ENCODE data around the gene PIK3R3. TPM values are rescaled to one million over a fixed set of nuclear protein-coding genes. Genes with fewer than 3 reads are reported as not detected.

PIK3R3 gene
- total and polyA plus RNA-seq, 7 donors = 6.7 to 24.2 (median 17.4) TPM

- H3K36me3 ChIP-seq (ENCODE audit: insufficient read depth in 1 of 2, low read depth in 1 of 2) = peaks cover 0 to 35% of the 10 kb centered on the region in 2 donors
- no peak overlapping the region for H3K4me3 ChIP-seq
- no peak for TF ChIP-seq CTCF (IDR thresholded peaks at IDR 0.05)
- no peaks in the 10 kb centered on the region for H3K9me3 ChIP-seq
- no peaks in the 10 kb centered on the region for H3K27me3 ChIP-seq (ENCODE audit: insufficient read depth in 3 of 3, low read length in 2 of 3)
- intact Hi-C loops (cut with DNase I) = no loop called here
- no peak overlapping the region for H3K27ac ChIP-seq
- ATAC-seq (no peak), DNase-seq (no peak)
- WGBS, 3 donors = 97 to 100% (median 100%) methylated on average over 1 of the region's 1 CpG
- H3K4me1 ChIP-seq = no peaks in the 10 kb centered on the region
Observed at GRCh38 chr1:46072975-46073374, 59.5 kb downstream of the PIK3R3 start.

GRCh38 chr1:46070164-46070814, 62.1 kb downstream of the PIK3R3 start:
- WGBS, 3 donors = 40 to 60% (median 43%) methylated on average over 6 of the region's 6 CpGs
- Histone ChIP-seq H3K9me3 (no peaks in the 10 kb centered on the region), H3K27ac (no peak overlapping the region), H3K27me3 (ENCODE audit: insufficient read depth in 3 of 3, low read length in 2 of 3) (no peaks in the 10 kb centered on the region), H3K4me1 (no peaks in the 10 kb centered on the region), H3K36me3 (ENCODE audit: insufficient read depth in 1 of 2, low read depth in 1 of 2) (peaks cover 3 to 30% of the 10 kb centered on the region in 2 donors), H3K4me3 (no peak overlapping the region)
- DNase-seq = no peak
- intact Hi-C loops (cut with DNase I) = no loop called here
- TF ChIP-seq CTCF (IDR thresholded peaks at IDR 0.05) = no peak
- peak in 3 of 4 donors; percentile 55 to 72 (median 61) for ATAC-seq

GRCh38 chr1:46068525-46068924, 63.9 kb downstream of the PIK3R3 start:
- 42 to 62% (median 51%) methylated on average over 3 of the region's 3 CpGs for WGBS, 3 donors

DNA sequence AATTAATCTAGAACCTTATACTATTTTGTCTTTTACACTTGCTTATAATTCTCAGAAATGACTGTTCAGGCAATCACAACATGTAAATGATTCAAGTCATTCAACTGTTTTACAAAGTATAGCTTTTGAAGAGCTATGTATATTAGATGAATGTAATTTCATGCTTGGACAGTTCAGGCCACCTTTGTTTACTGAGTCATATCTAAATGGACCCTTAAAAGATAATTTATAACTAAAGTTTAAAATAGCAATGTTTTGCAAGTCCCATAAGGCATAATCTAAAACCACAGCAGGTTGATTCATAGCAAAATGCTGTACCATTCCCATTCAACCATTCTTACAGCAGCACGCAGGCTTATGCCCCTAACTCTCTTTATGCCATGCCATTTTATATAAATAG, 64.8 kb downstream of the PIK3R3 start:
- TF ChIP-seq CTCF (IDR thresholded peaks at IDR 0.05) = no peak
- Histone ChIP-seq H3K9me3 (no peaks in the 10 kb centered on the region), H3K4me3 (no peak overlapping the region), H3K27me3 (ENCODE audit: insufficient read depth in 3 of 3, low read length in 2 of 3) (no peaks in the 10 kb centered on the region), H3K27ac (no peak overlapping the region), H3K4me1 (no peaks in the 10 kb centered on the region), H3K36me3 (ENCODE audit: insufficient read depth in 1 of 2, low read depth in 1 of 2) (peaks cover 3 to 30% of the 10 kb centered on the region in 2 donors)
- ATAC-seq (no peak), DNase-seq (no peak)
- WGBS, 3 donors = 93 to 98% (median 97%) methylated on average over 1 of the region's 1 CpG
- intact Hi-C loops (cut with DNase I) = loop anchor here in 1 of 2 donors (5.0 kb wide), 1 partner anchor 55 kb away; no protein-coding TSS in a partner anchor

More at GRCh38 chr1:46068525-46068924, 63.9 kb downstream of the PIK3R3 start:
- DNase-seq (no peak), ATAC-seq (peak in 1 of 4 donors; percentile 55)
- no peaks in the 10 kb centered on the region for H3K4me1 ChIP-seq
- no peaks in the 10 kb centered on the region for H3K27me3 ChIP-seq (ENCODE audit: insufficient read depth in 3 of 3, low read length in 2 of 3)
- no peak overlapping the region for H3K4me3 ChIP-seq
- no peak overlapping the region for H3K27ac ChIP-seq
- no peaks in the 10 kb centered on the region for H3K9me3 ChIP-seq
- no peak for TF ChIP-seq CTCF (IDR thresholded peaks at IDR 0.05)
- intact Hi-C loops (cut with DNase I) = loop anchor here in 1 of 2 donors (5.0 kb wide), 1 partner anchor 54 kb away; no protein-coding TSS in a partner anchor
- H3K36me3 ChIP-seq (ENCODE audit: insufficient read depth in 1 of 2, low read depth in 1 of 2) = peaks cover 3 to 38% of the 10 kb centered on the region in 2 donors

Data from psoas muscle (tissue), 8 donors.